HepG2 (cell line): ENCODE measurements around the gene PLBD2. TPM values are rescaled to one million over a fixed set of nuclear protein-coding genes. Genes with fewer than 3 reads are reported as not detected.
A peak's percentile ranks its signal among the peaks of the same experiment; 100 is the strongest.

Experiments
- ATAC-seq: fragments of 200-7000 bp; cut with Tn5 transposase; 3 replicates; pipeline ENCODE4 v1.9.1; 2020; ENCODE audit warnings: mild to moderate bottlenecking, moderate library complexity
- BruUV-seq: library from RNA; stranded (reverse); fragments of 400-500 nt; replicated peaks from 2 replicates; lab custom pipeline; 2021; lab: Mats Ljungman, UMichigan
- CTCF ChIA-PET: fragments of 300-600 bp; formaldehyde crosslinking; extraction: SDS; loops from one replicate; lab custom pipeline; 2021; ENCODE audit warnings: low total read pairs, inconsistent platforms, low intra/inter-chr PET ratio; lab: Yijun Ruan, JAX
- POLR2A ChIA-PET: fragments of 350-600 bp; sonication (Branson Sonifier 250); formaldehyde crosslinking; loops from one replicate; lab custom pipeline; 2020; ENCODE audit warnings: antibody characterized with exemption, inconsistent platforms; lab: Yijun Ruan, JAX
- DNase-seq: peaks from one replicate; pipeline ENCODE4 v3.0.0-alpha.2; 2015; ENCODE audit warnings: low spot score
- FAIRE-seq: peaks from 3 replicates; lab custom pipeline; 2011; peaks lifted over from hg19 to GRCh38; lab: Jason Lieb, UNC
- H2AFZ ChIP-seq: one replicate; pipeline ENCODE4 v1.6.1; 2011; ENCODE audit warnings: low read length, inconsistent platforms
- H3K27ac ChIP-seq: fragments of 300-600 bp; 3 replicates; pipeline ENCODE4 v1.8.0; 2011; ENCODE audit warnings: mixed run types, mild to moderate bottlenecking, mixed read lengths, low read length, inconsistent platforms; ENCODE audit not compliant: insufficient read depth; ENCODE audit errors: extremely low read length
- H3K27me3 ChIP-seq, 2 experiments: fragments of 200-600 bp in 1 of 2; 2 replicates in 1 of 2; 3 replicates in 1 of 2; pipeline versions ENCODE4 v1.6.0 to v1.8.0; 2011; ENCODE audit warnings: low read length in 2 of 2, mild to moderate bottlenecking in 2 of 2, moderate library complexity in 2 of 2, inconsistent platforms in 1 of 2; ENCODE audit not compliant: insufficient read depth in 2 of 2, control insufficient read depth in 1 of 2
- H3K36me3 ChIP-seq, 2 experiments: fragments of 200-600 bp in 1 of 2; replicated peaks in 1 of 2; 2 replicates in 1 of 2; 3 replicates in 1 of 2; pipeline versions ENCODE4 v1.5.1 to v1.8.0; 2011; ENCODE audit warnings: low read length in 2 of 2, inconsistent platforms in 1 of 2; ENCODE audit not compliant: insufficient read depth in 2 of 2, control insufficient read depth in 1 of 2
- H3K4me1 ChIP-seq: 2 replicates; pipeline ENCODE4 v1.5.1; 2012; ENCODE audit warnings: low read length, inconsistent platforms; ENCODE audit not compliant: insufficient read depth
- H3K4me2 ChIP-seq: 2 replicates; pipeline ENCODE4 v1.6.0; 2011; ENCODE audit warnings: low read depth, low read length, inconsistent platforms
- H3K4me3 ChIP-seq, 3 experiments: fragments of 200-600 bp in 1 of 3; sonication (generic), shearing (Covaris generic) in 1 of 3; replicated peaks in 1 of 3; 2 replicates each; pipeline ENCODE4 v1.5.1; 2011 to 2016; ENCODE audit warnings: low read length in 3 of 3, inconsistent platforms in 2 of 3, low read depth in 2 of 3, mild to moderate bottlenecking in 2 of 3, control low read depth in 1 of 3, mixed read lengths in 1 of 3; ENCODE audit not compliant: insufficient read depth in 1 of 3
- H3K79me2 ChIP-seq: one replicate; pipeline ENCODE4 v1.6.1; 2011; ENCODE audit warnings: low read length, inconsistent platforms; ENCODE audit not compliant: insufficient read depth
- H3K9ac ChIP-seq: 2 replicates; pipeline ENCODE4 v1.6.0; 2011; ENCODE audit warnings: mild to moderate bottlenecking, low read depth, low read length, inconsistent platforms; ENCODE audit not compliant: insufficient read depth
- H3K9me3 ChIP-seq: 2 replicates; pipeline ENCODE4 v1.5.1; 2012; ENCODE audit warnings: mild to moderate bottlenecking, low read length
- H4K20me1 ChIP-seq: 2 replicates; pipeline ENCODE4 v1.6.0; 2011; ENCODE audit warnings: inconsistent platforms, mild to moderate bottlenecking, low read length, moderate library complexity; ENCODE audit not compliant: insufficient read depth
- DNMT1 ChIP-seq: sonication (generic); formaldehyde crosslinking; IDR thresholded peaks from 2 replicates; pipeline ENCODE4 v1.5.1; 2020; ENCODE audit warnings: mild to moderate bottlenecking, missing genetic modification reagents
- ETV5 ChIP-seq: IDR thresholded peaks from 2 replicates; pipeline ENCODE4 v1.6.1; 2018; ENCODE audit warnings: missing biosample characterization, missing genetic modification reagents, inconsistent platforms, borderline replicate concordance
- MXD1 ChIP-seq: sonication (generic); formaldehyde crosslinking; IDR thresholded peaks from 2 replicates; pipeline ENCODE4 v1.4.0; 2020; ENCODE audit warnings: mild to moderate bottlenecking, missing genetic modification reagents
- PATZ1 ChIP-seq: sonication (generic); formaldehyde crosslinking; IDR thresholded peaks from 2 replicates; pipeline ENCODE4 v1.4.0; 2020; ENCODE audit warnings: missing genetic modification reagents
- RARG ChIP-seq: sonication (generic); formaldehyde crosslinking; IDR thresholded peaks from 2 replicates; pipeline ENCODE4 v1.4.0; 2020; ENCODE audit warnings: low read depth, mild to moderate bottlenecking, missing genetic modification reagents
- TRIM24 ChIP-seq: sonication (generic); formaldehyde crosslinking; IDR thresholded peaks from 2 replicates; pipeline ENCODE4 v1.8.0; 2022; ENCODE audit warnings: mild to moderate bottlenecking, missing genetic modification reagents
- ZHX1 ChIP-seq: sonication (generic); formaldehyde crosslinking; IDR thresholded peaks from 2 replicates; pipeline ENCODE4 v1.8.1; 2022; ENCODE audit warnings: low read depth, mild to moderate bottlenecking, missing genetic modification reagents
- ZKSCAN5 ChIP-seq: sonication (generic); formaldehyde crosslinking; IDR thresholded peaks from 2 replicates; pipeline ENCODE4 v1.5.1; 2020; ENCODE audit warnings: mild to moderate bottlenecking, missing genetic modification reagents
- ZNF263 ChIP-seq: sonication (generic); formaldehyde crosslinking; IDR thresholded peaks from 2 replicates; pipeline ENCODE4 v1.4.0; 2020; ENCODE audit warnings: missing genetic modification reagents
- ZNF275 ChIP-seq: sonication (generic); formaldehyde crosslinking; IDR thresholded peaks from 2 replicates; pipeline ENCODE4 v1.8.0; 2022; ENCODE audit warnings: missing genetic modification reagents, mild to moderate bottlenecking, inconsistent platforms, borderline replicate concordance
- ZNF572 ChIP-seq: sonication (generic); formaldehyde crosslinking; IDR thresholded peaks from 2 replicates; pipeline ENCODE4 v1.5.1; 2020; ENCODE audit warnings: mild to moderate bottlenecking, missing genetic modification reagents
- ZNF687 ChIP-seq: sonication (generic); formaldehyde crosslinking; IDR thresholded peaks from 2 replicates; pipeline ENCODE4 v1.5.1; 2020; ENCODE audit warnings: mild to moderate bottlenecking, missing genetic modification reagents, moderate library complexity
- WGBS: methylation state at CpG from one replicate; pipeline ENCODE4 v1.1.6; 2017; ENCODE audit warnings: low lambda C conversion rate; 5-methylcytosine and 5-hydroxymethylcytosine counted together
- in situ Hi-C: cut with HindIII; loops from 2 replicates; pipeline ENCODE4 v1.10.0; 2017; ENCODE audit warnings: low pct_unique_long_range_greater_than_20kb; ENCODE audit not compliant: extremely low pct_ligation_motif_present
- intact Hi-C: fragments of 100-400 bp; cut with micrococcal nuclease; formaldehyde crosslinking; loops from one replicate; pipeline ENCODE4 v1.10.0; 2022; ENCODE audit not compliant: unreplicated experiment
- polyA plus RNA-seq, 8 experiments: library from polyadenylated mRNA; depleted of rRNA in 3 of 8; stranded (reverse) in 7 of 8; unstranded in 1 of 8; fragments of >200 nt; fragmentation: Illumina TruSeq in 4 of 8; extraction: Trizol in 4 of 8; gene quantifications; 2 replicates each; pipeline versions ENCODE4 v1.2.1 to v1.2.3, GENCODE V29; 2011 to 2016; ENCODE audit warnings: low read depth in 4 of 8, missing spikeins in 1 of 8, mixed read lengths in 1 of 8; ENCODE audit not compliant: insufficient read depth in 1 of 8
- total RNA-seq, 5 experiments: library from RNA; depleted of rRNA; stranded (reverse); fragments of >200 nt; fragmentation: Illumina TruSeq; extraction: Trizol; gene quantifications; 2 replicates each; pipeline ENCODE4 v1.2.3, GENCODE V29; 2016; ENCODE audit warnings: low read depth in 1 of 5

Gene PLBD2
- total and polyA plus RNA-seq, 2 of the 13 experiments (the other 11 are each of a cell fraction or from before 2014, with no cell fraction given): 6.7 to 8.5 TPM

GRCh38 chr12:113348849-113349536 lies 9.4 kb upstream of the PLBD2 start:
- BruUV-seq: no TSS peak
- no peak overlapping the region; a peak in 1 of 6 replicates for H3K4me3 ChIP-seq
- TF ChIP-seq ZNF687 (CRISPR knock-in tag): no peak
- no peak for TF ChIP-seq ZHX1 (CRISPR knock-in tag)
- no peak for TF ChIP-seq DNMT1
- no peak for TF ChIP-seq PATZ1 (CRISPR knock-in tag)
- TF ChIP-seq ZNF275: no peak
- TF ChIP-seq TRIM24 (CRISPR knock-in tag): no peak
- no peak for TF ChIP-seq ZNF263 (CRISPR knock-in tag)
- TF ChIP-seq RARG (CRISPR knock-in tag): no peak
- no peak for TF ChIP-seq ETV5 (CRISPR knock-in tag)
- no peak for TF ChIP-seq ZNF572 (CRISPR knock-in tag)
- no peak for TF ChIP-seq MXD1 (CRISPR knock-in tag)
- TF ChIP-seq ZKSCAN5 (CRISPR knock-in tag): no peak
- H3K4me2 ChIP-seq: peak overlapping the region; percentile 54; the same call in 1 of the 2 replicates
- DNase-seq: no peak
- intact Hi-C loops (no loop called here), in situ Hi-C loops (no loop called here)
- 0 out of 2 replicates have a peak, but pooled peaks cover 13% of the 10 kb centered on the region for H3K4me1 ChIP-seq
- FAIRE-seq: no peak
- ChIA-PET CTCF (no interaction called here), POLR2A (interaction anchor here (2.6 kb wide), 1 partner anchor 14 kb away, joined by 10 read pairs; the partner anchor contains the start of gene SLC8B1)
- no peaks in the 10 kb centered on the region for H3K36me3 ChIP-seq
- H3K9me3 ChIP-seq: no peaks in the 10 kb centered on the region
- peaks cover 6 to 16% of the 10 kb centered on the region in 2 experiments; a peak in 4 of 5 replicates for H3K27me3 ChIP-seq
- no peak overlapping the region for H3K27ac ChIP-seq
- WGBS: 20% methylated on average over 17 of the region's 19 CpGs
- peak; percentile 43 for ATAC-seq
- no peaks in the 10 kb centered on the region for H4K20me1 ChIP-seq
- H2AFZ ChIP-seq: no peak overlapping the region
- no peak overlapping the region for H3K9ac ChIP-seq
- H3K79me2 ChIP-seq: no peaks in the 10 kb centered on the region
